ENCODE results near the gene AKR7A3.
"Not testable (repeated sequence)": the region's sequence is repeated elsewhere in the genome, so short reads cannot be mapped to it uniquely, and the experiment has no call there.

AKR7A3 gene

DNA sequence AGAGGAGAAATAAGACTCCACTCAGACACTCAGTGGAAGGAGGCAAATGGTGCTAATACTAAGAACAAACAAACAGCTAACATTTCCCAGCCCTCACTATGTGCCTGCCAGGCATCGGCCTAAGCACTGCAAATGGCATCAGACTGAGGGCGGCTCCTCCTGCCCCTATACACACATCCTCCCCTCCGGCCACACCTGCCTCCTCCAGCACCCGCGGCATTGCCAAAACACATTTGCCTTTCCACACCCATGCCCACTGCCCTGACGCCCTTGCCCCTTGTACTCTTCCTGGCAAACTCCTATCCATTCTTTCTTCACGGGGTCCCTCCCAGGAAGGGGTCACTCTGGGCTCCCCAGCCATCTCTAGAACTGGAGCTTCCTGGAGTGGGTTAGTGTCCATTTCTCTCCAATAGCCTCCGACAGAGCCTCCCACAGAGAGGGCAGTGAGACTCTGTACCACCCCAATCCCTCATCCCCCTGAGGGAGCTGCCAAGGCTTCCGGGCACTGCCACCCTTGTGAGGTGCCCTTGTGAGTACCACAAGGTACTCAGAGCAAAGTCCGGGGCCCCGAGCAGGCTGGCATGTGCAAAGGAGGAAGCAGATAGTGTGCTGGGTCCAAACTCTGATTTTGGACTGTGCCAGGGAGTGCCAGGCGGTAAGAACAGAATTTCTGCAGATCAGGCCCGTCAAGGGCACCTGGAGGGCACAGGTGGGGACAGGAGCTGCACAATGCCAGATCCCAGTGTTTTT, 959 bp downstream of the AKR7A3 start:
- DNase-seq (ENCODE audit: low read depth) = no peak

DNA sequence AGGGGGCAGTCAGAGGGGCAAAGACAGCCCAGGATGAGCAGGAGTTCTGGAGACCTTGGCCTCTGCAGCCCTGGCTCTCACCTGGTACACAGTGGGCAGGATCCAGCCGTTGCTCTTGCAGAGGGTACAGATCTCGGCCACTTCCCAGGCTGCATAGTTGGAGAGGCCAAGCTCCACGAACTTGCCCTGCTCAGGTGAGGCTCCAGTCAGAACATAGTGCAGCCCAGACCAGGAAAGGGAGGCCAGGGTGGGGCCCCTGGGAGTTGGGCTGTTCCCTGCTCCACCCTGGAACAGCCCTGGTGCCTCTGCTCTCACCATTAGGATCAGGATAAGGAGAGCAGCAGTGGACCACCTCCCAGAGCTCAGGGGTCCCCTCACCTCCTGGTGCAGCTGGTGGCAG, 2.8 kb downstream of the AKR7A3 start:
- DNase-seq (ENCODE audit: low read depth) = not testable (repeated sequence)

DNA sequence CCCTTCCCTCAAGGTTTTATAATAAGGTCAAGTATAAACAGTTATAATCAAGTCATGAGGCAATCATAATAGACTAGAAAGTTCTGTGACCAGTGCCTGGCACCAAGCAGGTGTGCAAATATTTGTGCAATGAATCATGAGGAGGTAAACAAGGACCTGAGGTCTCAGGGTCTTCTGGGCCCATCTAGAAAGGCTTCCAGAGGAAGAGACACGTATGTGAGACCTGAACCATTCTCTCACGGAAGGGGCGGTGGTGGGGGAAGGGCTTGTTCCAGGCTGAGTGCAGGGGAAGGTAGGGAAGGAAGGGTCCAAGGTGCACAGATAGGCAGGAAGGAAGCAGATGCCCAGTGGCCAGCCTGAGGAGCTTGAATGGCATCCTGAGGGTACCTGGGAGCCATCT, 3.2 kb downstream of the AKR7A3 start:
- DNase-seq (ENCODE audit: low read depth) = not testable (repeated sequence)

DNA sequence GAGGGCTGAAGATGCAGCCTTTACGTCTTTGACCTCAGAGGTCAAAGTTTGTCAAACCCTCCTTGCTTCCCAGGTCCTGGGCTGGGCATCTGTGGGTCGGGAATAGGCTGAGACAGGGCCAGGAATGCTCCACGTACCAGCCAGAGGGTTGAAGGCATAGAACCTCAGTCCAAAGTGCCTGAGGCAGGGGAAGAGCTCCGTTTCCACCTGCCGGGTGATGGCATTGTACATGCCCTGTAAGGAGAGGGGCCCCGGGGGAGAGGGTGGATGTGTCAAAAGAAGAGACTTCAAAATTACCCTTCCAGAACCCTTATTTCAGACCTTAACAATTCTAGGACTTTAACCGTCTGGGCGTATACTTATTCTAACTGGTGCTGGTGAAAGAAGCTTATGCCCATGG, 3.7 kb downstream of the AKR7A3 start:
- no peak for DNase-seq (ENCODE audit: low read depth)

DNA sequence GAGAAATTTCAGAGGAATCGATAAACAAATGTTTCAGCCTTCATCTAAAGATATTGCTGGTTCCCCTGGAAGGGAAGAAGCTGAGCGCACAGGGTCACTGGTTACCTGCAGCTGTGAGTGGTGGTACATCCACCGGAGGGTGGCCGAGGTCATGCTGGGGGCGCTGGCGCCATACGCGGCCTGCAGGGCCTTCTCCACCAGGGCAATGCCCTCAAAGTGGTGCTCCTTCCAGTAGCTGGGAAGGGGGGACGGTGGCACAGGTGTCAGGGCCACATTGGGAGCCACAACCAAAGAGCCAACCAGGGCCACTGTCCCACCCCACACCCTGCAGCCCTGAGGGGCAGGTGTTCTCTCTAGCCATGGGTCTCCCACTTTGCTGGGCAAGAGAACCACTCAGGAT, 4.7 kb downstream of the AKR7A3 start:
- no peak for DNase-seq (ENCODE audit: low read depth)

DNA sequence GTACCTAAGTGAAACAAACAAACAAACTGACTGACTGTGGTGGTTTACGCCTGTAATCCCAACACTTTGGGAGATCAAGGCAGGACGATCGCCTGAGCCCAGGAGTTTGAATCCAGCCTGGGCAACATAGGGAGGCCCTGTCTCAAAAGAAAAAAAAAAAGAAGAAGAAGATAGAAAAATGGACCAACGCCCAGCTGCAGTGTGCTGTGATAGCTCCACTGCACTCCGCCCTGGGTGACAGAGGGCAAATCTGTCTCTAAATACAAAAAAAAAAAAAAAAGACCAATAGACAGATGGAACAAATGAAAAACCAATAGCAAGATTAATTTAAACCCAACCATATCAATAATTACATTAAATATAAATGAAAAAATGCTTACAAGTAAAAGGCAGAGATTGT, 13.9 kb downstream of the AKR7A3 start:
- DNase-seq (ENCODE audit: low read depth) = no peak

DNA sequence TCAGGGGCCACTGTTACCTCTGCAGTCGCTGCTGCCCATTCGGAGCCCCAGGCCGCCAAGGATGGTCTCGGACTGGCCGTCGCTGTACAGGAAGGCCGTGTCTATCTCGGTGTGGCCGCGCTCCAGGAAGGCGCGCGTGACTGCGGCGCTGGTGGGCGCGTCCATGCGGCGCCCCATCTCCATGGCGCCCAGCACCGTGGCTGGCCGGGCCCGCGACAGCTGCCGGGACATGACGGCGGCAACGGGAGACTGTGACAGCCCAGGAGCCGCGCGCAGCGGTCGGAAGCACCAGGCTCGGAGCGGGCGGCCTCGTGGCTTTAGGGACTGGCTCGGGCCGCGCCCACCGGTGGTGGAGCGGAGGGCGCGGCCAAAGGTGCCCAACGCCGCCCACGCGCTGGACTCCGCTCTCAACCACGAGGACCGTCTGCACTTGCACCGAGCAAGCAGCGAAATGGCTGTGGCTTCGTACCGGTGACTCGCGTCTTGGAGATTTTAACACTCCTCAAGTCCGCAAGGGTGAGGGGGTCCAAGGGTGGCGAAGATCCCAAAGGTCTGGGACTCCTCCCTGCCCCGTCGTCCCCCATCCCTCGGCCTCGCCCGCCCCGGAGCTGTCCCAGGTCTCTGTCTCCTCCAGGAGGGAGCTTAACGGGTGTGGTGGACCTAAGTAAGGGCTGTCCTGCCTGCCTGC, 14.6 kb downstream of the AKR7A3 start:
- not testable (repeated sequence) for DNase-seq (ENCODE audit: low read depth)

DNA sequence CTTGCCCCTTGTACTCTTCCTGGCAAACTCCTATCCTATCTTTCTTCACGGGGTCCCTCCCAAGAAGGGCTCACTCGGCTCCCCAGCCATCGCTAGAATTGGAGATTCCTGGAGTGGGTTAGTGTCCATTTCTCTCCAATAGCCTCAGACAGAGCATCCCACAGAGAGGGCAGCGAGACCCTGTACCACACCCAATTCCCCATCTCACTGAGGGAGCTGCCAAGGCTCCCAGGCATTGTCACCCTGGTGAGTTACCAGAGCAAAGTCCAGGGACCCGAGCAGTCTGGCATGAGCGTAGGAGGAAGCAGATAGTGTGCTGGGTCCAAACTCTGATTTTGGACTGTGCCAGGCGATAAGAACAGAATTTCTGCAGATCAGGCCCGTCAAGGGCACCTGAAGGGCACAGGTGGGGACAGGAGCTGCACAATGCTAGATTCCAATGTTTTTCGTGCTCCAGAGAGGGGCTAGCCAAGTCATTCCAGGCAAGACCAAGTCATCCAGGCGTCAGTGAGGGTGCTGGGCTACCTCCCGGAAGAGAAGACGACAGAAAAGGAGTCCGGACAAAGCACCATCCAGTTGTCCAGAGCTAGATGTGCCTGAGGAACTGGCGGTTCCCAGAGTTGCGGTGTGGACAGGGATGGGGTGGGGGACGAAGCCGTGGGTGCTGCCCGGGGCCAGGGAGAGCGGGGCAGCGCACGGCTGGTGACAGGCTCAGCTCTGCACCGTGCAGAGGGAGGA, 15.3 kb downstream of the AKR7A3 start:
- DNase-seq (ENCODE audit: low read depth) = no peak

DNA sequence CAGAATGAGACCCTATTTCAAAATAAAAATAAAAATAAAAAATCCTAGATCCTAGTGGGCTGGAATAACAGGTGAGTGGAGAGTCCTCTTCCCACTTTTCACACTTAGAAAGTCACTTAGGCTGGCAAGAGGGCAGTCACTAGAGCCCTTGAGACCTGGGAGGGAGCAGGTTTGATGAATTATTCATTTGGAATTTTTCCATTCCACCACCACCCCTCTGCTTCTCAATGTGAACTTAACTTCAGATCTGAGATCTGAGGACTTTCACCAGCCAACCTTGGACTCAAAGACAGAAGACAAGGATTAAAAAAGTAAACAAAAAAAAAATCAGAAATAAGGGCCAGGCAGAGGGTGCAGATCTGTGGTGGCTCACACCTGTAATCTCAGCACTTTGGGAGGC, 16.5 kb downstream of the AKR7A3 start:
- DNase-seq (ENCODE audit: low read depth) = no peak

DNA sequence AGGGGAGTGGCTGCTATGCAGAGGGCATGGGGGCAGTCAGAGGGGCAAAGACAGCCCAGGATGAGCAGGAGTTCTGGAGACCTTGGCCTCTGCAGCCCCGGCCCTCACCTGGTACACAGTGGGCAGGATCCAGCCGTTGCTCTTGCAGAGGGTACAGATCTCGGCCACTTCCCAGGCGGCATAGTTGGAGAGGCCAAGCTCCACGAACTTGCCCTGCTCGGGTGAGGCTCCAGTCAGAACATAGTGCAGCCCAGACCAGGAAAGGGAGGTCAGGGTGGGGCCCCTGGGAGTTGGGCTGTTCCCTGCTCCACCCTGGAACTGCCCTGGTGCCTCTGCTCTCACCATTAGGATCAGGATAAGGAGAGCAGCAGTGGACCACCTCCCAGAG, 18.2 kb downstream of the AKR7A3 start:
- DNase-seq (ENCODE audit: low read depth) = not testable (repeated sequence)

DNA sequence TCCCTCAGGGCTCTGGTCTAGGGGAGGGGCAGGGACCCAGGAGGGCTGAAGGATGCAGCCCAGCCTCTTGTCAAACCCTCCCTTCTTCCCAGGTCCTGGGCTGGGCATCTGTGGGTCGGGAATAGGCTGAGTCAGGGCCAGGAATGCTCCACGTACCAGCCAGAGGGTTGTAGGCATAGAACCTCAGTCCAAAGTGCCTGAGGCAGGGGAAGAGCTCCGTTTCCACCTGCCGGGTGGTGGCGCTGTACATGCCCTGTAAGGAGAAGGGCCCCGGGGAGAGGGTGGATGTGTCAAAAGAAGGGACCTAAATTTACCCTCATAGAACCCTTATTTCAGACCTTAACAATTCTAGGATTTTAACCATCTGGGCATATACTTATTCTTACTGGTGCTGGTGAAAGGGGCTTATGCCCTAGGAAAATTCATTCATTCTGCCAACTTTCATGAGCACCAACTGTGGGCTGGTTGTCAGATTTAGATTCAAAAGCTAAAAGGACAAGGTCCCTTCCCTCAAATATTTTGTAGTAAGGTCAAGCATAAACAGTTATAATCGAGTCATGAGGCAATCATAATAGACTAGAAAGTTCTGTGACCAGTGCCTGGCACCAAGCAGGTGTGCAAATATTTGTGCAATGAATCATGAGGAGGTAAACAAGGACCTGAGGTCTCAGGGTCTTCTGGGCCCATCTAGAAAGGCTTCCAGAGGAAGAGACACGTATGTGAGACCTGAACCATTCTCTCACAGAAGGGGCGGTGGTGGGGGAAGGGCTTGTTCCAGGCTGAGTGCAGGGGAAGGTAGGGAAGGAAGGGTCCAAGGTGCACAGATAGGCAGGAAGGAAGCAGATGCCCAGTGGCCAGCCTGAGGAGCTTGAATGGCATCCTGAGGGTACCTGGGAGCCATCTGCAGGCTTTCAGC, 18.9 kb downstream of the AKR7A3 start:
- not testable (repeated sequence) for DNase-seq (ENCODE audit: low read depth)

DNA sequence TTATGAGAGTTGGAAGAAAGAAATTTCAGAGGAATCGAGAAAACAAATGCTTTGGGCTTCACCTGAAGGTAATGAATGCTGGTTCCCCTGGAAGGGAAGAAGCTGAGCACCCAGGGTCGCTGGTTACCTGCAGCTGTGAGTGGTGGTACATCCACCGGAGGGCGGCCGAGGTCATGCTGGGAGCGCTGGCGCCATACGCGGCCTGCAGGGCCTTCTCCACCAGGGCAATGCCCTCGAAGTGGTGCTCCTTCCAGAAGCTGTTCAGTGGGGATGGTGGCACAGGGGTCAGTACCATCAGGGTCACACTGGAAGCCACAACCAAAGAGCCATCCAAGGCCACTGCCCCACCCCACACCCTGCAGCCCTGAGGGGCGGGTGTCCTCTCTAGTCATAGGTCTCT, 20.1 kb downstream of the AKR7A3 start:
- DNase-seq (ENCODE audit: low read depth) = no peak

DNA sequence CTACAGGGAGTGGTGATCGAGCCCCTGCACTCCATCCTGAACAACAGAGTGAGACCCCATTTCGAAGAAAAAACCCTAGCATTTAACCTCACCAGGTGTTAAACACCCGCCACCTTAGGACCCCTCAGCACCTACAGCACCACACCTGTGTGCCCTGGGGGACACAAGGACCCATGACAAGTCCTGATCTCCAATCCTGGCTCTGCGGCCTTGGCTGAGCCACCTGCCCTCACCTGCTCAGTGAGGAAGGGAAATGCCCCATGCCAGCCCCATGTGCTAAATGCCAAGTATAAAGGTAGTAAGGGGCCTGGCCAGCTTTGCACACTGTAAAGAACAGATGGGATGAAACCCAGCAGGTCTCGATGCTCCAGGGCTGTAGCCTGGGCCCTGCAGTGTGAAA, 25.8 kb downstream of the AKR7A3 start:
- DNase-seq (ENCODE audit: low read depth) = no peak

DNA sequence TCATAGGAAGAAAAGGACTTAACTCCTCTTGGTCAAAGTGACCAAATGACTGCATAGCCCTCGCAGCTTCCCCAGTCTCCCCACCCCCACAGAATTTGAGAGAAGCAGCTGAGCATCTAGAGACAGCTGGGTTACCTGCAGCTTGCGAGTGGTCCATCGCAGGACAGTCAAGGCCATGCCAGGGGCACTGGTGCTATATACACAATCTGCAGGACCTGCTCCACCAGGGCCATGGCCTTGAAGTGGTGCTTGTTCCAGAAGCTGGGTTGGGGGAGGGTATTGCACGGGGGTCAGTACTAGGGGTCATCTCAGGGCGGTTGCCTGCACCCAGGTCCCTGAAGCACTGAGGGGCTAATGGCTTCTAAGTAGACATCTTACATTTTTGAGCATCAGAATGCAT, 26.5 kb downstream of the AKR7A3 start:
- no peak for DNase-seq (ENCODE audit: low read depth)

DNA sequence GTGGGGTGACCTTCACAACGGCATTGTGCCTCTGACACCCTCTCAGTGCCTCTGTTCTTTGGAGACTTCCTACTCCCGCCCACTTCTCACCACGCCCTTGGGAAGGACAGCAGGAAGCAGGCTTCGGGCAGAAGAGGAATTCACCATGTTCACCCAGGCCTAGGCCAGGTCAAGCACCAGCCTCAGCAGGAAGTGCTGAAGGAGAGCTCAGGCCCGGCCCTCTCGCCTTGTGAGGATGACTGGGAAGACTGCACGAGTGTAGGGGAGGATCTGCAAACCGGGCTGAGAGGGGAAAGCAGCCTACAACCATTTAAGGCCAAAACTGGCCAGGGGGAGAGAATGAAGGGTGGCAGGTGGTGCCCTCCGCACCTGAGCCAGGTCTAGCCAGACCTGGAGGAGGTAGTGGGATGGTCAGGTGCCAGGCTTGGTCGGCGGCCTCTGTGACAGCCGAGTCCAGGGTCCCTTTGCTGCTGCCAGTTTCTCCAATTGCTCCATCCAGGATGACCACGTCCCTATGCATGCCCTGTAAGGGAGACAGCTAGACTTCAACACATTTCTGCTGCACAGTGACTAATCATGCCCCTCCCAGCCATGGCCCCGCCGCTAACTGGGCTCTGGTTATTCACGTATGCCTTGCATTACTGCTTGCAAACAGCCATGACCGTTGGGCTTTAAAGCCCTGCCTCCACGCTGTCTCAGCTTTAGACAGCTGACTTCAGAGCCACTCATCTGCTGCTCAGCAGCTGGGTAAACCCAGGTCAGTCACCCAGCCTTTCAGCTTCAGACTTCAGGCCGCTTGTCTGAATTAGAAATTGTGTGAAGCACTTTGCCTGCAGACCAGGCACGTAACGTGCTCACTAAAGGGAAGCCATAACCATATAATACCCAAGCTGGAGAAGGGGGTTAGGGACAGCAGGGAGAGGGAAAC, 28.1 kb downstream of the AKR7A3 start:
- DNase-seq (ENCODE audit: low read depth) = no peak

DNA sequence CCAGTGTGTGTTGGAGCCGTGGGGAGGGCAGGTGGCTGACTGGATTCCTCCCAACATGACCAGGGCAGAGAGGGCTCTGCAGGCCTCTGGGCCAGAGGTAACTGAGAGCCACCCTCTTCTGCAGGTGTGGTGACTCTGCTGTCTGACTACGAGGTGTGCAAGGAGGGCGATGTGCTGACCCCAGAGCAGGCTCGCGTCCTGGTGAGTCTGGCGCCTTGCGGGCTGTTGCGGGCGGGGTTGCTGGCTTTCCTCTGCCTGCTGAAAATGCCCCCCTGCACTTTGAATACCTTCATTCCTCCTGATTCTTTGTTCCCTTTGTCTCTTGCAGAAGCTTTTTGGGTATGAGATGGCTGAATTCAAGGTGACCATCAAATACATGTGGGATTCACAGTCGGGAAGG, 30.2 kb downstream of the AKR7A3 start:
- DNase-seq (ENCODE audit: low read depth) = no peak

DNA sequence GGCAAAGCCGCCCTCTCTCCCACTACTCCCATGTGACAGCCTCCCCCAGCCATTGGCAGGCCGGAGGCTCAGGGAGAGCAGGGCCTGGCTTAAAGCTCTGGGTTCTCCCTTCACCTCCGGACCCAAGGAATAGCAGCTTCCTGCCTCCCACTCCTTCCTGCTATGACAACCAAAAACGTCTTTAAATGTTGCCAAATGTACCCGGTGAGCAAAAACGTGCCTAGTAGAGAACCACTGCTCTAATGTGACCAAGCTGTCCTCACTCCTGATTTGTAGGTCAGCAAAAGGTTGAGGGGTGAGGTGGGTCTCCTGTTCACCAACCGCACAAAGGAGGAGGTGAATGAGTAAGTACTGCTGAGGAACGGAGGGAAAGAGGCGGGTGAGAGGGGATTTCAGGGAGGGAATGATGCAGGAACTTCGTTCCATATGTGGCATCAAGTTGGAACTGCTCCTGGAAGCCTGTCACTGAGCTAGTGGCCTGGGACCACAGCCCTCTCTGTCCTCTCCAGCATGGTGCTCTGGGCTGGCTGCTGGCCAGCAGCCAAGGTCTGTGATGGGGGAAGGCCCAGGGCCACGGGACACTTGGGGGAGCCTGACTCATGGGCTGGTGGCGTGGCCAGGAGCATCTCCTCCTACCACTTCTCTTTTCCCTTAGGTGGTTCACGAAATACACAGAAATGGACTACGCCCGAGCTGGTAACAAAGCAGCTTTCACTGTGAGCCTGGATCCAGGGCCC, 31.2 kb downstream of the AKR7A3 start:
- DNase-seq (ENCODE audit: low read depth) = no peak

DNA sequence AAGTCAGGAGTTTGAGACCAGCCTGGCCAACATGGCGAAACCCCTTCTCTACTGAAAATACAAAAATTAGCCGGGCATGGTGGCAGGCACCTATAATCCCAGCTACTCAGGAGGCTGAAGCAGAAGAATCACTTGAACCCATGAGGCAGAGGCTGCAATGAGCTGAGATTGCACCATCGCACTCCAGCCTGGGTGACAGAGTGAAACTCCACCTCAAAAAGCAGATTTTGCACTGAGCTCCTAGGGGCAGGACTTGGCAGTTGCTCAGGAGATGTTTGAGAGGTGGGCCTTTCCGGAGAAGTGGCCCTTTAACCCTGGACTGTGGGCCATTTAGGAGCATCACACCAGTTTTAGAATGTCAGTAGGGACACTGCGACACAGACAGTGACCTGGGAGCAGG, 32.3 kb downstream of the AKR7A3 start:
- DNase-seq (ENCODE audit: low read depth) = not testable (repeated sequence)

DNA sequence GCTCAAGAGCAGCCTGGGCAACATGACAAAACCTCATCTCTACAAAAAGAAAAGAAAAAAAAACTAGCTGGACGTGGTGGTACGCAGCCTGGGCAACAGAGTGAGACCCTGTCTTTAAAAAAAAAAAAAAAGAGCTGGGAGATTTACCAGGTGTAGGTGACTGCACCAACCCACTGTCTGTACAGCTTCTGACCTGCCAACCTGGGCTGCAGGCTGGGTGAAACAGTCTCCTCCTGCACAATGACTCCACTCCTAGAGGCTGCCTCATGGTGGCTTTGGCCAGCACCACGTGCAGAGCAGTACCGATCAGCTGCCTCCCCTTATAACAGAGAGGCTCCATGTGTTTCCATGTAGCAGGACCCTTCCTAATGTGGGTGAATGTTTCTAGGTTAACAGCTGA, 33.3 kb downstream of the AKR7A3 start:
- DNase-seq (ENCODE audit: low read depth) = no peak

DNA sequence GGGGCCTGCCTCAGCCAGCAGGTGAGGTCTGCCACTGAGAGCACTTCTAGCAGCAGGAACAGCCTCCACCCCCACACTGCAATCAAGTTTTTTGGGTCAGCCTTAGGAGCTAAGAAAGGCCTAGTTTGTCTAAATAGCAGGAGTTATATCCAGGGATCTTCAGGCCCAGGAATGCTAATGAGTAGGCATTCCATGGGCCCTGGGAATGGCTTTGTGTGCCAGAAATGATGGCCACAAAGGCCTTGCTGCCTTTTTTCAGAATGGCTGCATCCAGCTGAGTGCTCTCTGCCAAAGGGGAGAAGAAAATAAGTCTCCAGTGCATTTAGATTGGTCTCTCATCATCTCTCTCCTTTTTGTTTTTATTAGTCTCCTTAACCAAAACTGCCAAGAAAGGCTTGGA, 34.2 kb downstream of the AKR7A3 start:
- no peak for DNase-seq (ENCODE audit: low read depth)

Data from stimulated activated CD8-positive, alpha-beta memory T cell treated with anti-CD3 and anti-CD28 coated beads, Interleukin-15, amount 100 ng/mL, for 24 hours (primary cell).